NCI-H2171 (cell line): Measurements from ENCODE around the gene CISH.

ENCODE experiments used
- DNase-seq: peaks from one replicate; lab custom pipeline; 2025; lab: John Stamatoyannopoulos, UW

Gene CISH

GRCh38 chr3:50572158-50572557, 39.4 kb downstream of the CISH start:
- DNase-seq = no peak

- no peak for DNase-seq
These were observed 40.1 kb downstream of the CISH start for GRCh38 chr3:50571486-50571885.

- no peak for DNase-seq
These were observed 40.9 kb downstream of the CISH start for GRCh38 chr3:50570508-50571279.

DNA sequence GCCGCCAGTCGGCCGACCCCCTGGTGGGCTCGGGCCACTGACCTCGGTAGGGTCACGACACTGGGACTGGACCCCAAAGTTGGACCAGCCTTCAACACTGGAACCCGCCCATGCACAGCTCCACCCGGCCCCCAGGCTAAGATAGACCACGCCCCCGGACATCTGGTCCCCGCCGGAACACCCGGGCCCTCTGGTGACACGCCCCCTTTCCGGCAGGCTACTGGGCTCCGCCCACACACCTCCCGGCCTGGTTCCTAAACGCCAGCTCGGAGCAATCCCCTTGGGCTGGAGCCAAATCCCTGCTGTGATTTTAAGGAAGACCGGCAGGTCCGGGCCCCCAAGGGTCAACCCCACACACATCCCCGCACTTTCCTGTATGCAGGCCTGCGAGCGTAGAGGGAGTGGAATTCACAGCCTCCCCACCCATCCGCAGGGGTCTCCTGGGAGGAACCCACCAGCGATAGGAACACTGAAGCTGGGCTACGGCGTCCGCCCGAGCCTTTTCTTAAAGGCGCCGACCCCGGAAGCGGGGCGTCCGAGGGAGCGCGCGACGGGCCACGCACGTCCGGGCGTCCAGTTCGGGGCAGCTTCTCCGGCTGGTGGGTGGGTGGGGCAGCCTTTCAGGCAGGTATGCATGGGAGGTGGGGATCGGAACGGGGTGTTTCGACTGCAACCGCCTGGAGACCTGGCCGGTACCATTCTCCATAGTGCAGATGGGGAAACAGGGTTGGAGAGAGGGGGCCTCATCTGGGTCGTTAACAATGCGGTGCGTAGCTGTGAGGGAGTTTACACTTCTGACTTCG, 42.4 kb downstream of the CISH start, which contains the start of gene HEMK1:
TSS of gene HEMK1 (plus strand) at position 576 of the 803 bp plus-strand sequence. CDS start 1,583 bp downstream, outside the sequence.
- DNase-seq = peak; percentile 86

GRCh38 chr3:50567386-50568167, 44.0 kb downstream of the CISH start, which contains the start of gene C3orf18:
Gene C3orf18, minus strand, starts transcription at chr3:50567747. Its CDS starts 2,048 bp downstream, at chr3:50565699.
- DNase-seq = peak; percentile 76

DNA sequence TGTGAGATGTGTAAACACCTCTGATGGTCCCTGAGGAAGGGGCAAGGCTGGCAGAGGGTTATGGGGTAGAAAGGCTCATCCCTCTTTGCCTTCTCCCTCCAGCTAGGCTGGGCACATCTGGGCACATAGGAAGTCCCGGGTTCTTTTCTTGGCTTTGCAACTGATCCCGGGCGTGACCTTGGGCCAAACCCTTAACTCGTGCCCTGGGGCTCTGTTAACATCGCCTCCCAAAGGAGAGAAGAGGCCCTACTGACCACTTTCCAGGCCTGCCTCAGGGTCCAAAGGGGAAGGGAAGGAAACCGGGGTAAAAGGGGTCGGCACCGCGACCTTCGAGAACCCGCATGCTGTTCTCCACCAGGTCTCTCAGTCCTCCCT, 44.6 kb downstream of the CISH start:
- no peak for DNase-seq

DNA sequence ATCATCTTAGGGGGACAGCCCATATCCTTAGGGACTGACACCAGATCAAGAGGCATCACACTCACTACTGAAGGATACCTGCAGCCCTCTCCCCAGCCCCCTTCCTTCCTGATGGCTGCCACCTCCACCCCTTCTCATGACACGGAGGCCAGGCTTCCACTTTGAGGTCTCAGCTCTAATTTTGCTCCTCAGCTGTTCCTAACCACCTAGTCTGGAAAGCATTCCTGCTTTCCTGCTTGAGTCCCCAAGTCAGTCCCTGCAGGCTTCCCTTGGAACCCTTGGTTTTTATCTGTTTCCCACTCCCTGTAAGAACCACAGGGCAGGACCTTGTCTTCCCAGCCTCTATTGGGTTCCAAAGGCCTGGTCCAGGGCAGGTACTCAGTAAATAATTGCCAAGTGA, 47.3 kb downstream of the CISH start:
- no peak for DNase-seq

DNA sequence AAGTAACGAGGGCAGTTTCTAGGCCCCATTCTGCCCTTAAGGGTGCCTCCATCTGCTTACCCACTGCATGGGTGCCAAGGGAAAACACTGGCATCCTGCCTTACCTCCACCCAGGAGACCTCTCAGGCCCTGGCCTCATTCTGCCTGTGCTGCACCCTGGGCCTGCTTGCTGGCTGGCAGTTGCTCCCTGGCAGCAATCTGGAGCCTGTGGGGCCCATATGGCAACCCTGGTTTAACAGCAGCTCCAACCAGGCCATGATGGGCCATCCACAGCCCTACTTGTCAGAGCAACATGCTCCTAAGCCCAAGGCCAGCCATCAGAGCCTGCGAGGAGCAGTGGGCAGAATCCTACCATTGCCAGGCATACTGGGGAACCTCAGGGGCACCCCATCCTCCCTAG, 47.7 kb downstream of the CISH start:
- DNase-seq = no peak

- DNase-seq = no peak
These were observed 48.7 kb downstream of the CISH start for GRCh38 chr3:50562861-50563260.

DNA sequence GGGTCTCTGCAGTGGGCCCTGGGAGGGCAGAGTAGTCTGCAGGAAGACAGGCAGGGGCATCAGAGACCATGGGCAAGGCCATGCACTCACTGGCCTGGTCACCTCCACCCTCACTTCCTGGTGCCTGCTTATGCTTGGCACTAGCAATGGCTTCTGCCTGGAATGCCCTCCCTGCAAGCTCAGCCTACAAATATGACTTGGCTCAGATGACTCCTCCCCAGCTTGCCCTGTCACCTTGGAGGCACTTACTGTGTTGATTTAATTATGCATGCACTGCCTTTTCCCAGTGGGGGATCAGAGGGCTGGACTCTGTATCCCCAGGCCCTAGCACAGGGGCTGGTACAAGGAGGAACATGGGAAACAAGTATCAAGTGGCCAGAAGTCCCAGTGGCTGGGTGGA, 51.9 kb downstream of the CISH start:
- no peak for DNase-seq

DNA sequence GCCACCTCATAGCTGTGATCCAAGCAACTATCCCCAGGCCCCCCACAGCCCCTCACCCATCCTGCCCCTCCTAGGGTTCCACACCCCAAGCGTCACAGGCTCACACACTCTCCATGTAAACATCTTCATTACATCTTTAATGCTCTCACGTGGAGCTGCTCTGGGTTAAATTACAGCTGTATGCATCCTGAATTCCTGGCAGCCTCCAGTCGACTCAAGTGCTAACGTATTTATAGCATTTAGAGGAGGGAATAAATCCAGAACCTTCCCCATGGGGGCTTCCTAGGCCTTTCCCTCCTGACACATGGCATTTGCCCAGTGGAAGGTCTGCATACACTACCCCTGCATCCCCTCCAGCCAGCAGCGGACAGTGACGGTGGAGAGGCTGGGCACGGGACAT, 53.7 kb downstream of the CISH start:
- DNase-seq = no peak

DNA sequence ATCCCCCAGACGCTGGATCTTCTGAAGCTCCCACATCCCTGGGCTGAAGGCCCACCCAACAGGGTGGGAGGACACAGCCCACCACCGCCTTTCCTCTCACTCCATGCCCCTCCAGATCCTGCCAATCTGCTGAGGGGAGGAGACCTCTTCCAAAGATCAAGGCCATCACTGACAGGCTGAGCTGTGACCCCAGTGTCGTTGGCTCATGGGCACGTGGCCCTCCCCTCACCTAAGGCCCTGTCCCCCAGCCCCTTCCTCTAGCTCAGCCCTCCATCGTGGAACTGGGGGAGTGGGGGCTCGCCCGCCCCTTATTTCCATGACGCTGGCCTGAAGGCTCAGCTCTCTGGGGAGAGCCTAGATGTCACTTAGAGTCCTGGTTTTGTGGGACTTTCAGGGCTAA, 54.5 kb downstream of the CISH start:
- no peak for DNase-seq
